Sigmoid colon (tissue), 7 donors: ENCODE measurements around the gene GIPR. TPM values are rescaled to one million over a fixed set of nuclear protein-coding genes. Genes with fewer than 3 reads are reported as not detected.

Experiments used
- DNase-seq: peaks from one replicate; pipeline ENCODE4 v3.0.0-alpha.2; 2019
- H3K27ac ChIP-seq, 4 donors: fragments of 200-600 bp; sonication (generic); one replicate each; pipeline ENCODE4 v1.5.1; 2016 to 2019; ENCODE audit warnings: mild to moderate bottlenecking in 1 of 4
- H3K27me3 ChIP-seq, 3 donors: fragments of 200-600 bp; sonication (generic); one replicate each; pipeline ENCODE4 v1.5.1; 2019; ENCODE audit warnings: mild to moderate bottlenecking in 1 of 3
- H3K36me3 ChIP-seq, 4 donors: fragments of 200-600 bp; sonication (generic); one replicate each; pipeline ENCODE4 v1.5.1; 2016 to 2019
- H3K4me1 ChIP-seq, 4 donors: fragments of 200-600 bp; sonication (generic); one replicate each; pipeline ENCODE4 v1.5.1; 2017 to 2019
- H3K4me3 ChIP-seq, 4 donors: fragments of 200-600 bp; sonication (generic); one replicate each; pipeline ENCODE4 v1.5.1; 2017 to 2019; ENCODE audit warnings: mild to moderate bottlenecking in 2 of 4, moderate library complexity in 1 of 4
- H3K9me3 ChIP-seq, 4 donors: fragments of 200-600 bp in 3 of 4; sonication (generic) in 3 of 4; one replicate each; pipeline versions ENCODE4 v1.5.1 to v1.6.1; 2013 to 2019
- EP300 ChIP-seq, 4 donors: sonication (generic); formaldehyde crosslinking; IDR thresholded peaks; one replicate each; pipeline ENCODE4 v1.6.1; 2017; ENCODE audit warnings: antibody characterized with exemption in 4 of 4
- POLR2A ChIP-seq, 2 donors: fragments of 450-650 bp; IDR thresholded peaks; one replicate each; pipeline ENCODE4 v1.6.1; 2016; ENCODE audit warnings: antibody characterized with exemption in 2 of 2, mild to moderate bottlenecking in 2 of 2, moderate library complexity in 2 of 2
- POLR2AphosphoS5 ChIP-seq, 4 donors: sonication (generic); formaldehyde crosslinking; IDR thresholded peaks; one replicate each; pipeline ENCODE4 v1.6.1; 2017; ENCODE audit warnings: antibody characterized with exemption in 4 of 4
- WGBS, 2 donors: extraction: QIAGEN DNeasy Blood & Tissue Kit; methylation state at CpG; one replicate each; pipeline ENCODE4 v1.1.7; 2013; 5-methylcytosine and 5-hydroxymethylcytosine counted together
- intact Hi-C: fragments of 100-400 bp; cut with DNase I; formaldehyde crosslinking; loops from one replicate; pipeline ENCODE4 v1.15.1; 2023
- polyA plus RNA-seq, 3 donors: library from polyadenylated mRNA; stranded (reverse); fragments of 200-250 nt; gene quantifications; one replicate each; pipeline ENCODE4 v1.2.3, GENCODE V29; 2013
- total RNA-seq, 4 donors: library from RNA; depleted of rRNA; stranded (reverse); fragments of >200 nt; gene quantifications; one replicate each; pipeline ENCODE4 v1.1.0, GENCODE V29; 2016
- TF ChIP-seq, protein P1 (sequence below), 4 experiments: fragments of 450-650 bp in 3 of 4; fragments of 200-600 bp in 1 of 4; IDR thresholded peaks; one replicate each; pipeline ENCODE4 v1.5.1; 2016 to 2019; ENCODE audit warnings: antibody characterized with exemption in 4 of 4, mild to moderate bottlenecking in 3 of 4, moderate library complexity in 2 of 4
- donor health status: healthy with polysubstance abuse.
- donor health status: Bipolar disorder and iron deficiency.
- donor health status: healthy.

The GIPR gene
- total and polyA plus RNA-seq, 7 donors = 0.69 to 11.8 (median 3.6) TPM; not detected in 4

DNA sequence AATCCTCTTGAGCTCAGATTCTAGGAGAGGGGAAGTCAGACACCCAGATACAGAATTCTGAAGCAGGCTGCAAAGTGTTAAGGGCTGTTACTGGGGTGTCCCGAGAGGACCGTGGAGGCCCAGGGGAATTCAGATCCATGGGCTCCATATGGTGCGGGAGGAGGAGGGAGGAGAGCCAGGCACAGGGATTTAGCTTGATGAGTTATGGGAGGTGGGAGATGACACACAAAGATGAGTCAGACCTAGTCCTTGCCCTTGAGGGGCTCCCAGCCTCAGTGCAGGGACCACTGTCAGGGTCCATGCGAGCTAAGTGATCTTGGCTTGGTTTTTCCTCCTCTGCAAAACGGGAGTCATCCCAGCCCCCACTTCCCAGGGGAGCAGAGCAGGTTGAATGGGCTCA lies 14.4 kb upstream of the GIPR start:
- no peaks in the 10 kb centered on the region for H3K4me1 ChIP-seq
- H3K9me3 ChIP-seq = no peaks in the 10 kb centered on the region
- no peak overlapping the region for H3K27ac ChIP-seq
- H3K36me3 ChIP-seq = no peaks in the 10 kb centered on the region
- TF ChIP-seq EP300 (IDR thresholded peaks at IDR 0.05) (no peak), POLR2AphosphoS5 (IDR thresholded peaks at IDR 0.05) (no peak), POLR2A (IDR thresholded peaks at IDR 0.05) (no peak)
- TF ChIP-seq, protein P1, sequence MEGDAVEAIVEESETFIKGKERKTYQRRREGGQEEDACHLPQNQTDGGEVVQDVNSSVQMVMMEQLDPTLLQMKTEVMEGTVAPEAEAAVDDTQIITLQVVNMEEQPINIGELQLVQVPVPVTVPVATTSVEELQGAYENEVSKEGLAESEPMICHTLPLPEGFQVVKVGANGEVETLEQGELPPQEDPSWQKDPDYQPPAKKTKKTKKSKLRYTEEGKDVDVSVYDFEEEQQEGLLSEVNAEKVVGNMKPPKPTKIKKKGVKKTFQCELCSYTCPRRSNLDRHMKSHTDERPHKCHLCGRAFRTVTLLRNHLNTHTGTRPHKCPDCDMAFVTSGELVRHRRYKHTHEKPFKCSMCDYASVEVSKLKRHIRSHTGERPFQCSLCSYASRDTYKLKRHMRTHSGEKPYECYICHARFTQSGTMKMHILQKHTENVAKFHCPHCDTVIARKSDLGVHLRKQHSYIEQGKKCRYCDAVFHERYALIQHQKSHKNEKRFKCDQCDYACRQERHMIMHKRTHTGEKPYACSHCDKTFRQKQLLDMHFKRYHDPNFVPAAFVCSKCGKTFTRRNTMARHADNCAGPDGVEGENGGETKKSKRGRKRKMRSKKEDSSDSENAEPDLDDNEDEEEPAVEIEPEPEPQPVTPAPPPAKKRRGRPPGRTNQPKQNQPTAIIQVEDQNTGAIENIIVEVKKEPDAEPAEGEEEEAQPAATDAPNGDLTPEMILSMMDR (IDR thresholded peaks at IDR 0.05) = no peak
- H3K4me3 ChIP-seq = no peak overlapping the region
- no peak for DNase-seq
- intact Hi-C loops = no loop called here
- 53 to 58% methylated on average over 5 of the region's 5 CpGs for WGBS, 2 donors
- peaks cover 0 to 11% (median 0%) of the 10 kb centered on the region in 3 donors for H3K27me3 ChIP-seq

DNA sequence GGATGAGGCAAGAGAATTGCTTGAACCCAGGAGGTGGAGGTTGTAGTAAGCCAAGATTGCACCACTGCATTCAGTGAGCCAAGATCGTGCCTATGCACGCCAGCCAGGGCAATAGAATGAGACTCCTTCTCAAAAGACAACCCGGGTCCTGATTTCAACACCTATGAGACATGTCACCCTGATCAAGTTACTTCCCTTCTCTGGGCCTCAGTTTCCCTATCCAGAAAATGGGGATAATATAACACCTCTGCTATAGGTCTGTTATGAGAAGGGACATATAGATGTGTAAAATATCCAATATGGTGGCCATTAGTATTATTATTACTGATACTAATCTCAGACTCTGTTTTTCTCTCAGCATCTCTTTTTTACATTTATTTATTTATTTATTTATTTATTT lies 12.9 kb upstream of the GIPR start:
- TF ChIP-seq POLR2A (IDR thresholded peaks at IDR 0.05) (no peak), EP300 (IDR thresholded peaks at IDR 0.05) (no peak), POLR2AphosphoS5 (IDR thresholded peaks at IDR 0.05) (no peak)
- TF ChIP-seq, protein P1 (IDR thresholded peaks at IDR 0.05) = no peak
- Histone ChIP-seq H3K9me3 (no peaks in the 10 kb centered on the region), H3K36me3 (no peaks in the 10 kb centered on the region), H3K4me3 (no peak overlapping the region), H3K27ac (no peak overlapping the region), H3K4me1 (no peaks in the 10 kb centered on the region), H3K27me3 (peaks cover 0 to 12% (median 7%) of the 10 kb centered on the region in 3 donors)
- WGBS, 2 donors = 31 to 64% methylated on average over 3 of the region's 3 CpGs
- no peak for DNase-seq
- intact Hi-C loops = no loop called here

GRCh38 chr19:45657520-45658167 lies 10.4 kb upstream of the GIPR start:
- no peaks in the 10 kb centered on the region for H3K9me3 ChIP-seq
- H3K27me3 ChIP-seq = peaks cover 0 to 8% (median 7%) of the 10 kb centered on the region in 3 donors
- no peak overlapping the region for H3K27ac ChIP-seq
- no peaks in the 10 kb centered on the region for H3K36me3 ChIP-seq
- TF ChIP-seq POLR2AphosphoS5 (IDR thresholded peaks at IDR 0.05) (no peak), EP300 (IDR thresholded peaks at IDR 0.05) (no peak), POLR2A (IDR thresholded peaks at IDR 0.05) (no peak)
- TF ChIP-seq, protein P1 (IDR thresholded peaks at IDR 0.05) = no peak
- no peaks in the 10 kb centered on the region for H3K4me1 ChIP-seq
- no peak for DNase-seq
- no peak overlapping the region for H3K4me3 ChIP-seq
- intact Hi-C loops = no loop called here
- 42 to 49% methylated on average over 14 of the region's 14 CpGs for WGBS, 2 donors

DNA sequence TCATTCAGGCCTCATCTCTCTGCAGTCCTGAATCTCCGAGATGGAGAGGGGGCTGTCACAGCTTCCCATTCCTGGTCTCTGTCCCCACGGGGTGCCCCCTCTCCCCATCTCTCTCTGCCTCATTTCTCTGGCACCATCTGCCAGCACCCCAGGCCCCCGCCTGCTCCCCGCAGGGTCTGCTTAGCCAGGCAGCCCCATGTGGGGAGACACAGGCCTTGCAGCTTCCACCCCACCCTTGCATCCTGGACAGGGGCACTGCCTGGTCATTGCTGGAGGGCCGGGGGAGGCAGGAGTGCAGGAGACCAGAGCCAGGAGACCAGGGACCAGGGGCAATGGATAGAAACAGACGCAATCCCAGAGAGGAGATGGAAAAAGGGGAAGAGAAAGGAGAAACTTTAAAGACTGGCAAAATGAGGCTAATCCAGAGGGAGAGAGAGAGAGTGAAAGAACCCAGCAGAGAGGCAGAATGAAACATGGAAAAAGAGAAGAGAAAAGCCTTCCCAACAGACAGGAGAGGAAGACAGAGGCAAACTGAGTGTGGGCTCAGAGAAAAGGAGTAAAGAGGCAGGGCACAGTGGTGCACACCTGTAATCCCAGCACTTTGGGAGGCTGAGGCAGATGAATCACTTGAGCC lies 8.8 kb upstream of the GIPR start:
- no peak overlapping the region for H3K4me3 ChIP-seq
- no peaks in the 10 kb centered on the region for H3K36me3 ChIP-seq
- H3K4me1 ChIP-seq = no peaks in the 10 kb centered on the region
- H3K9me3 ChIP-seq = no peaks in the 10 kb centered on the region
- TF ChIP-seq, protein P1 (IDR thresholded peaks at IDR 0.05) = no peak
- TF ChIP-seq POLR2A (IDR thresholded peaks at IDR 0.05) (no peak), EP300 (IDR thresholded peaks at IDR 0.05) (no peak), POLR2AphosphoS5 (IDR thresholded peaks at IDR 0.05) (no peak)
- H3K27ac ChIP-seq = no peak overlapping the region
- intact Hi-C loops = no loop called here
- 67 to 79% methylated on average over 6 of the region's 6 CpGs for WGBS, 2 donors
- DNase-seq = no peak
- H3K27me3 ChIP-seq = peaks cover 0 to 22% (median 18%) of the 10 kb centered on the region in 3 donors
